Smooth muscle cell (in vitro differentiated cells): ENCODE data around the gene POU6F2. TPM values are rescaled to one million over a fixed set of nuclear protein-coding genes. Genes with fewer than 3 reads are reported as not detected.

Experiments
- DNase-seq: peaks from one replicate; lab custom pipeline; 2025; ENCODE audit not compliant: unreplicated experiment; lab: John Stamatoyannopoulos, UW
- H2AFZ ChIP-seq: fragments of 200-600 bp; sonication (generic); 2 replicates; pipeline ENCODE4 v1.6.0; 2016; ENCODE audit warnings: antibody characterized with exemption, low read depth, mild to moderate bottlenecking
- H3F3A ChIP-seq: fragments of 200-600 bp; sonication (generic); 2 replicates; pipeline ENCODE4 v1.6.0; 2017; ENCODE audit warnings: antibody characterized with exemption, low read depth
- H3K27ac ChIP-seq: fragments of 200-600 bp; sonication (generic); 2 replicates; pipeline ENCODE4 v1.5.1; 2016; ENCODE audit warnings: low read depth, mild to moderate bottlenecking
- H3K27me3 ChIP-seq: fragments of 200-600 bp; sonication (generic); 2 replicates; pipeline ENCODE4 v1.6.1; 2016; ENCODE audit warnings: low read depth, mild to moderate bottlenecking
- H3K36me3 ChIP-seq: fragments of 200-600 bp; sonication (generic); 2 replicates; pipeline ENCODE4 v1.5.1; 2016; ENCODE audit warnings: low read depth
- H3K4me1 ChIP-seq: fragments of 200-600 bp; sonication (generic); 2 replicates; pipeline ENCODE4 v1.5.1; 2016; ENCODE audit warnings: low read depth
- H3K4me2 ChIP-seq: fragments of 200-600 bp; sonication (generic); 2 replicates; pipeline ENCODE4 v1.6.0; 2016; ENCODE audit warnings: mild to moderate bottlenecking
- H3K4me3 ChIP-seq: fragments of 200-600 bp; sonication (generic); 2 replicates; pipeline ENCODE4 v1.5.1; 2016; ENCODE audit warnings: mild to moderate bottlenecking
- H3K79me2 ChIP-seq: fragments of 200-600 bp; sonication (generic); 2 replicates; pipeline ENCODE4 v1.6.0; 2016; ENCODE audit warnings: low read depth, mild to moderate bottlenecking
- H3K9ac ChIP-seq: fragments of 200-600 bp; sonication (generic); 2 replicates; pipeline ENCODE4 v1.6.0; 2016; ENCODE audit warnings: low read depth
- H3K9me3 ChIP-seq: fragments of 200-600 bp; sonication (generic); replicated peaks from 2 replicates; pipeline ENCODE4 v1.5.1; 2016; ENCODE audit warnings: low read depth
- H4K20me1 ChIP-seq: fragments of 200-600 bp; sonication (generic); 2 replicates; pipeline ENCODE4 v1.6.0; 2016; ENCODE audit warnings: low read depth
- CTCF ChIP-seq: fragments of 200-600 bp; sonication (generic); IDR thresholded peaks from 2 replicates; pipeline ENCODE4 v1.5.1; 2017; ENCODE audit warnings: borderline replicate concordance, mild to moderate bottlenecking, antibody characterized with exemption; ENCODE audit not compliant: insufficient read depth, poor library complexity, severe bottlenecking
- WGBS: methylation state at CpG from one replicate; pipeline ENCODE4 v1.1.7; 2016; ENCODE audit warnings: low lambda C conversion rate; 5-methylcytosine and 5-hydroxymethylcytosine counted together
- polyA plus RNA-seq: library from polyadenylated mRNA; unstranded; fragments of >200 nt; fragmentation: Nextera tagmentation; extraction: Ambion mirVana; gene quantifications from 2 replicates; pipeline ENCODE4 v1.2.1, GENCODE V29; 2016
- total RNA-seq: library from RNA; depleted of rRNA; stranded (reverse); fragments of >200 nt; gene quantifications from 2 replicates; pipeline ENCODE4 v1.2.3, GENCODE V29; 2014

The POU6F2 gene
- total and polyA plus RNA-seq, 2 experiments from 2014 or later: 1.2 TPM

- Histone ChIP-seq H3K79me2 (no peaks in the 10 kb centered on the region), H3K4me3 (no peak overlapping the region), H3K9me3 (no peaks in the 10 kb centered on the region), H3K4me2 (no peak overlapping the region), H3K27me3 (no peaks in the 10 kb centered on the region), H3K27ac (no peak overlapping the region), H2AFZ (no peak overlapping the region), H3K36me3 (no peaks in the 10 kb centered on the region), H3F3A (peaks cover 10% of the 10 kb centered on the region), H3K4me1 (peaks cover 31% of the 10 kb centered on the region), H4K20me1 (no peaks in the 10 kb centered on the region), H3K9ac (no peak overlapping the region)
- DNase-seq: no peak
- 100% methylated on average over 1 of the region's 1 CpG for WGBS
- peak; percentile 27 for TF ChIP-seq CTCF
These were observed 97.5 kb downstream of the POU6F2 start for GRCh38 chr7:39075210-39075609.

GRCh38 chr7:39083781-39084180 is 106.1 kb downstream of the POU6F2 start:
- H4K20me1 ChIP-seq: no peaks in the 10 kb centered on the region
- no peak overlapping the region for H3K9ac ChIP-seq
- H3K27ac ChIP-seq: no peak overlapping the region
- peaks cover 4% of the 10 kb centered on the region for H3K27me3 ChIP-seq
- WGBS: 72% methylated on average over 3 of the region's 3 CpGs
- H3K4me3 ChIP-seq: no peak overlapping the region
- H3K9me3 ChIP-seq: no peaks in the 10 kb centered on the region
- TF ChIP-seq CTCF: no peak
- no peak for DNase-seq
- H3K79me2 ChIP-seq: no peaks in the 10 kb centered on the region
- no peaks in the 10 kb centered on the region for H3F3A ChIP-seq
- no peak overlapping the region for H2AFZ ChIP-seq
- H3K36me3 ChIP-seq: no peaks in the 10 kb centered on the region
- H3K4me1 ChIP-seq: peaks cover 37% of the 10 kb centered on the region
- no peak overlapping the region for H3K4me2 ChIP-seq

DNA sequence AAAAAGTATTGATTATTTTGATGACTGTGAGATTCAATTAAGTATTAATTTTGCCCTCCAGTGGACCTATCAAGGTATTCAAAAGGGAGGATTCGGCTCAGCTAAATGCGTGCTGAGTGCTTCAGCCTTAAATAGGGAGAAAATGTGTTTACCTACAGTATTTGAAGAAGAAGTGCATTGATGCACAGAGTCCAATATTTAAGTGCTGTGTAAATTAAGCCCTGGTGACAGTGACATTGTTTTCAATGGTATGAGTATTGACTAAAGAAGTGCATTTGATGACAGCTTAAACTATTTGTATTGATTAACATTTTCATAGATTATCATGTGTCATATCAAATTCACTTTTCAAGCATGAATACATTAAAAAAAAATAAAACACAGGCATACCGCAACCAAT is 106.6 kb downstream of the POU6F2 start:
- no peak overlapping the region for H3K4me3 ChIP-seq
- H3K36me3 ChIP-seq: no peaks in the 10 kb centered on the region
- H4K20me1 ChIP-seq: no peaks in the 10 kb centered on the region
- peaks cover 43% of the 10 kb centered on the region for H3K4me1 ChIP-seq
- no peak overlapping the region for H3K27ac ChIP-seq
- WGBS: 97% methylated on average over 3 of the region's 3 CpGs
- H2AFZ ChIP-seq: no peak overlapping the region
- TF ChIP-seq CTCF: no peak
- H3K4me2 ChIP-seq: no peak overlapping the region
- H3K27me3 ChIP-seq: peaks cover 4% of the 10 kb centered on the region
- H3K79me2 ChIP-seq: no peaks in the 10 kb centered on the region
- no peaks in the 10 kb centered on the region for H3F3A ChIP-seq
- no peak overlapping the region for H3K9ac ChIP-seq
- DNase-seq: no peak
- H3K9me3 ChIP-seq: no peaks in the 10 kb centered on the region

- H3K4me1 ChIP-seq: peaks cover 46% of the 10 kb centered on the region
- H3K9ac ChIP-seq: no peak overlapping the region
- no peaks in the 10 kb centered on the region for H4K20me1 ChIP-seq
- H2AFZ ChIP-seq: peak overlapping the region; percentile 48
- no peak overlapping the region for H3K27ac ChIP-seq
- H3K4me2 ChIP-seq: peak overlapping the region; percentile 71
- no peaks in the 10 kb centered on the region for H3F3A ChIP-seq
- peak overlapping the region; percentile 33 for H3K4me3 ChIP-seq
- no peaks in the 10 kb centered on the region for H3K9me3 ChIP-seq
- H3K79me2 ChIP-seq: no peaks in the 10 kb centered on the region
- peaks cover 4% of the 10 kb centered on the region for H3K27me3 ChIP-seq
- WGBS: 57% methylated on average over 5 of the region's 5 CpGs
- DNase-seq: no peak
- no peaks in the 10 kb centered on the region for H3K36me3 ChIP-seq
- no peak for TF ChIP-seq CTCF
These were observed 107.5 kb downstream of the POU6F2 start for GRCh38 chr7:39085189-39085588.
